ENCODE results near the gene CCDC116. TPM values are rescaled to one million over a fixed set of nuclear protein-coding genes. Genes with fewer than 3 reads are reported as not detected.
A peak's percentile ranks its signal among the peaks of the same experiment; 100 is the strongest.

The CCDC116 gene
- 0.41 TPM for total RNA-seq
- long read RNA-seq: 0 reads

GRCh38 chr22:21632237-21632895 is at the start of gene CCDC116:
CCDC116 (plus strand) TSS chr22:21632760; CDS start chr22:21633182, 422 bp downstream.
- intact Hi-C loops (cut with DNase I): no loop called here
- DNase-seq: peak; percentile 70

GRCh38 chr22:21582801-21583740 is 49.5 kb upstream of the CCDC116 start:
- H3K27me3 ChIP-seq (ENCODE audit: low read depth): no peaks in the 10 kb centered on the region
- TF ChIP-seq CTCF (IDR thresholded peaks at IDR 0.05): no peak
- H3K4me3 ChIP-seq: no peak overlapping the region
- peaks cover 56% of the 10 kb centered on the region for H3K4me1 ChIP-seq
- ATAC-seq (peak; percentile 38 to 40), DNase-seq (no peak)
- intact Hi-C loops (cut with DNase I): no loop called here
- no peak overlapping the region for H3K27ac ChIP-seq
- no peaks in the 10 kb centered on the region for H3K9me3 ChIP-seq
- H3K36me3 ChIP-seq: no peaks in the 10 kb centered on the region

More at GRCh38 chr22:21632237-21632895, at the start of gene CCDC116:
- Histone ChIP-seq H3K4me3 (no peak within 1 kb of the TSS), H3K27me3 (ENCODE audit: low read depth) (no peaks in the 10 kb centered on the region), H3K9me3 (no peaks in the 10 kb centered on the region), H3K4me1 (peaks cover 18% of the 10 kb centered on the region), H3K36me3 (peaks cover 9% of the 10 kb centered on the region), H3K27ac (no peak within 1 kb of the TSS)
- no peak for TF ChIP-seq CTCF (IDR thresholded peaks at IDR 0.05)
- no peak for ATAC-seq

- intact Hi-C loops (cut with DNase I): no loop called here
- Histone ChIP-seq H3K4me3 (no peak overlapping the region), H3K4me1 (peaks cover 58% of the 10 kb centered on the region), H3K27ac (no peak overlapping the region), H3K9me3 (no peaks in the 10 kb centered on the region), H3K27me3 (ENCODE audit: low read depth) (no peaks in the 10 kb centered on the region), H3K36me3 (no peaks in the 10 kb centered on the region)
- DNase-seq: no peak
- no peak for TF ChIP-seq CTCF (IDR thresholded peaks at IDR 0.05)
- ATAC-seq: no peak
Observed at GRCh38 chr22:21585389-21585788, 47.2 kb upstream of the CCDC116 start.

- Histone ChIP-seq H3K36me3 (peaks cover 8% of the 10 kb centered on the region), H3K4me1 (peaks cover 60% of the 10 kb centered on the region), H3K4me3 (no peak overlapping the region), H3K27ac (no peak overlapping the region), H3K27me3 (ENCODE audit: low read depth) (no peaks in the 10 kb centered on the region), H3K9me3 (no peaks in the 10 kb centered on the region)
- DNase-seq (no peak), ATAC-seq (peak in 1 of 2 donors; percentile 12)
- no peak for TF ChIP-seq CTCF (IDR thresholded peaks at IDR 0.05)
- intact Hi-C loops (cut with DNase I): no loop called here
Observed at GRCh38 chr22:21587803-21588611, 44.6 kb upstream of the CCDC116 start.

- Histone ChIP-seq H3K9me3 (no peaks in the 10 kb centered on the region), H3K27me3 (ENCODE audit: low read depth) (no peaks in the 10 kb centered on the region), H3K4me1 (peaks cover 52% of the 10 kb centered on the region), H3K4me3 (no peak overlapping the region), H3K36me3 (peaks cover 21% of the 10 kb centered on the region), H3K27ac (no peak overlapping the region)
- intact Hi-C loops (cut with DNase I): no loop called here
- ATAC-seq (no peak), DNase-seq (no peak)
- TF ChIP-seq CTCF (IDR thresholded peaks at IDR 0.05): no peak
Observed at GRCh38 chr22:21589396-21589795, 43.2 kb upstream of the CCDC116 start.

Data from lower lobe of right lung (tissue), 2 donors.